ENCODE results near the gene MB21D2. TPM values are rescaled to one million over a fixed set of nuclear protein-coding genes. Genes with fewer than 3 reads are reported as not detected.

The MB21D2 gene
- 3.7 and 5.1 TPM in 2 replicates for total RNA-seq

GRCh38 chr3:192917404-192918274, at the start of gene MB21D2:
MB21D2 (minus strand) TSS chr3:192917856; CDS start chr3:192917840, 16 bp downstream.

Other genes starting within 250 kb of the MB21D2 start
- gene FGF12, start 190.3 kb downstream of the MB21D2 start, total RNA-seq = 0.03 and 0.07 TPM in 2 replicates